Tibial nerve (tissue), 4 donors: ENCODE results near the gene PPP2R5B. TPM values are rescaled to one million over a fixed set of nuclear protein-coding genes. Genes with fewer than 3 reads are reported as not detected.
A peak's percentile ranks its signal among the peaks of the same experiment; 100 is the strongest.

Source experiments
- DNase-seq, 2 donors: peaks; one replicate each; pipeline ENCODE4 v3.0.0-alpha.2; 2019; ENCODE audit warnings: low spot score in 2 of 2
- H3K27ac ChIP-seq, 4 donors: fragments of 200-600 bp; sonication (generic) in 3 of 4; one replicate each; pipeline ENCODE4 v1.5.1; 2017 to 2019; ENCODE audit warnings: mild to moderate bottlenecking in 1 of 4
- H3K27me3 ChIP-seq, 2 donors: fragments of 200-600 bp; sonication (generic) in 1 of 2; one replicate each; pipeline versions ENCODE4 v1.5.1 to v1.6.0; 2017 to 2019
- H3K36me3 ChIP-seq, 3 donors: fragments of 200-600 bp; sonication (generic); one replicate each; pipeline ENCODE4 v1.5.1; 2018 to 2019
- H3K4me1 ChIP-seq, 4 donors: fragments of 200-600 bp; sonication (generic) in 3 of 4; one replicate each; pipeline ENCODE4 v1.5.1; 2017 to 2019
- H3K4me3 ChIP-seq, 4 donors: fragments of 200-600 bp; sonication (generic) in 3 of 4; one replicate each; pipeline ENCODE4 v1.5.1; 2017 to 2019; ENCODE audit warnings: mild to moderate bottlenecking in 1 of 4, moderate library complexity in 1 of 4
- H3K9me3 ChIP-seq, 4 donors: fragments of 200-600 bp; sonication (generic) in 3 of 4; one replicate each; pipeline ENCODE4 v1.5.1; 2017 to 2019
- CTCF ChIP-seq, 5 experiments: fragments of 200-600 bp in 3 of 5; fragments of 450-650 bp in 2 of 5; sonication (generic) in 3 of 5; IDR thresholded peaks; one replicate each; pipeline ENCODE4 v1.5.1; 2016 to 2019; ENCODE audit warnings: antibody characterized with exemption in 5 of 5, mild to moderate bottlenecking in 3 of 5, moderate library complexity in 2 of 5
- EP300 ChIP-seq, 2 donors: sonication (generic); formaldehyde crosslinking; IDR thresholded peaks; one replicate each; pipeline ENCODE4 v1.6.1; 2017; ENCODE audit warnings: antibody characterized with exemption in 2 of 2, mild to moderate bottlenecking in 1 of 2
- POLR2A ChIP-seq, 2 donors: fragments of 450-650 bp; IDR thresholded peaks; one replicate each; pipeline ENCODE4 v1.6.1; 2017; ENCODE audit warnings: antibody characterized with exemption in 2 of 2, mild to moderate bottlenecking in 2 of 2, moderate library complexity in 2 of 2
- WGBS, 2 donors: methylation state at CpG; one replicate each; pipeline ENCODE4 v1.1.5; 2018; 5-methylcytosine and 5-hydroxymethylcytosine counted together
- total RNA-seq, 4 donors: library from RNA; depleted of rRNA; stranded (reverse); fragments of >200 nt; gene quantifications; one replicate each; pipeline ENCODE4 v1.1.0, GENCODE V29; 2016

Gene PPP2R5B
- total RNA-seq, 4 donors from 2014 or later, result 10.7 to 21.4 (median 20.2) TPM

GRCh38 chr11:64893194-64894069 is 31.1 kb upstream of the PPP2R5B start:
- Histone ChIP-seq H3K4me1 (peaks cover 0 to 11% (median under 1%) of the 10 kb centered on the region in 4 donors), H3K4me3 (peak overlapping the region in 1 of 4 donors; percentile 26), H3K27ac (peak overlapping the region in 2 of 4 donors; percentile 38 to 74), H3K27me3 (no peaks in the 10 kb centered on the region), H3K9me3 (no peaks in the 10 kb centered on the region), H3K36me3 (peaks cover 0 to 40% (median 3%) of the 10 kb centered on the region in 3 donors)
- TF ChIP-seq POLR2A (IDR thresholded peaks at IDR 0.05), result no peak
- TF ChIP-seq CTCF (IDR thresholded peaks at IDR 0.05), result peak in 1 of 5 experiments; percentile 16
- WGBS, 2 donors, result 70 to 81% methylated on average over 4 to 21 of the region's 25 CpGs
- DNase-seq, result no peak

- Histone ChIP-seq H3K27ac (peak overlapping the region in 2 of 4 donors; percentile 38 to 74), H3K4me1 (peaks cover 0 to 11% (median 0%) of the 10 kb centered on the region in 4 donors), H3K4me3 (no peak overlapping the region), H3K27me3 (no peaks in the 10 kb centered on the region), H3K36me3 (peaks cover 0 to 48% (median 6%) of the 10 kb centered on the region in 3 donors), H3K9me3 (no peaks in the 10 kb centered on the region)
- 23 to 24% methylated on average over 12 to 14 of the region's 14 CpGs for WGBS, 2 donors
- peak; percentile 68 to 88 for DNase-seq
- TF ChIP-seq CTCF (IDR thresholded peaks at IDR 0.05) (peak; percentile 84 to 96 (median 90)), POLR2A (IDR thresholded peaks at IDR 0.05) (no peak), EP300 (IDR thresholded peaks at IDR 0.05) (peak in 1 of 2 donors; percentile 41)
Measured at GRCh38 chr11:64894070-64894811, 30.2 kb upstream of the PPP2R5B start.

- peaks cover 0 to 11% (median 0%) of the 10 kb centered on the region in 4 donors for H3K4me1 ChIP-seq
- peak overlapping the region in 1 of 4 donors; percentile 38 for H3K27ac ChIP-seq
- H3K27me3 ChIP-seq, result no peaks in the 10 kb centered on the region
- 80 to 86% methylated on average over 27 to 36 of the region's 39 CpGs for WGBS, 2 donors
- H3K36me3 ChIP-seq, result peaks cover 0 to 55% (median 6%) of the 10 kb centered on the region in 3 donors
- no peak overlapping the region for H3K4me3 ChIP-seq
- no peak for DNase-seq
- H3K9me3 ChIP-seq, result no peaks in the 10 kb centered on the region
- no peak for TF ChIP-seq POLR2A (IDR thresholded peaks at IDR 0.05)
- TF ChIP-seq CTCF (IDR thresholded peaks at IDR 0.05), result no peak
- TF ChIP-seq EP300 (IDR thresholded peaks at IDR 0.05), result no peak
Measured at GRCh38 chr11:64894812-64895452, 29.6 kb upstream of the PPP2R5B start.

GRCh38 chr11:64896448-64897022 is 28.0 kb upstream of the PPP2R5B start:
- WGBS, 2 donors, result 84 to 95% methylated on average over 8 to 14 of the region's 14 CpGs

More at GRCh38 chr11:64896448-64897022, 28.0 kb upstream of the PPP2R5B start:
- Histone ChIP-seq H3K27ac (no peak overlapping the region), H3K4me3 (no peak overlapping the region), H3K9me3 (no peaks in the 10 kb centered on the region), H3K27me3 (no peaks in the 10 kb centered on the region), H3K4me1 (peaks cover 0 to 11% (median 0%) of the 10 kb centered on the region in 4 donors), H3K36me3 (peaks cover 0 to 71% (median 6%) of the 10 kb centered on the region in 3 donors)
- no peak for DNase-seq
- no peak for TF ChIP-seq POLR2A (IDR thresholded peaks at IDR 0.05)
- no peak for TF ChIP-seq CTCF (IDR thresholded peaks at IDR 0.05)
- TF ChIP-seq EP300 (IDR thresholded peaks at IDR 0.05), result no peak
